Tibial artery (tissue), 4 donors: ENCODE data around the gene OSBP.

Experiments used
- DNase-seq, 2 donors: peaks; one replicate each; pipeline ENCODE4 v3.0.0-alpha.2; 2019
- H3K27ac ChIP-seq, 2 donors: fragments of 200-600 bp; sonication (generic) in 1 of 2; 1 replicate in 1 of 2; 2 replicates in 1 of 2; pipeline ENCODE4 v1.5.1; 2018 to 2019; ENCODE audit warnings: mild to moderate bottlenecking in 1 of 2
- H3K27me3 ChIP-seq, 2 donors: fragments of 200-600 bp; sonication (generic) in 1 of 2; one replicate each; pipeline versions ENCODE4 v1.5.1 to v1.6.0; 2016 to 2019
- H3K36me3 ChIP-seq, 3 donors: fragments of 200-600 bp; sonication (generic) in 2 of 3; one replicate each; pipeline ENCODE4 v1.5.1; 2016 to 2019; ENCODE audit warnings: mild to moderate bottlenecking in 2 of 3
- H3K4me1 ChIP-seq, 4 donors: fragments of 200-600 bp; sonication (generic) in 2 of 4; 1 replicate in 3 of 4; 2 replicates in 1 of 4; pipeline ENCODE4 v1.5.1; 2016 to 2019
- H3K4me3 ChIP-seq, 2 donors: fragments of 200-600 bp; sonication (generic) in 1 of 2; 1 replicate in 1 of 2; 2 replicates in 1 of 2; pipeline ENCODE4 v1.5.1; 2018 to 2019; ENCODE audit warnings: mild to moderate bottlenecking in 2 of 2
- H3K9me3 ChIP-seq, 3 donors: fragments of 200-600 bp; sonication (generic) in 1 of 3; one replicate each; pipeline ENCODE4 v1.5.1; 2016 to 2019
- CTCF ChIP-seq, 2 experiments: fragments of 200-600 bp in 1 of 2; fragments of 450-650 bp in 1 of 2; IDR thresholded peaks; one replicate each; pipeline ENCODE4 v1.5.1; 2017 to 2019; ENCODE audit warnings: antibody characterized with exemption in 2 of 2, mild to moderate bottlenecking in 1 of 2, moderate library complexity in 1 of 2
- intact Hi-C: fragments of 100-400 bp; cut with DNase I; formaldehyde crosslinking; loops from one replicate; pipeline ENCODE4 v1.15.0; 2023; ENCODE audit warnings: low total_unique reads

OSBP gene

GRCh38 chr11:59647245-59647980 lies 31.8 kb upstream of the OSBP start:
- no peak for TF ChIP-seq CTCF (IDR thresholded peaks at IDR 0.05)
- peaks cover 76 to 88% (median 79%) of the 10 kb centered on the region in 3 donors for H3K36me3 ChIP-seq

GRCh38 chr11:59644528-59644927 lies 29.0 kb upstream of the OSBP start:
- Histone ChIP-seq H3K36me3 (peaks cover 75 to 88% (median 78%) of the 10 kb centered on the region in 3 donors), H3K9me3 (no peaks in the 10 kb centered on the region), H3K4me1 (no peaks in the 10 kb centered on the region), H3K27me3 (no peaks in the 10 kb centered on the region), H3K27ac (no peak overlapping the region), H3K4me3 (no peak overlapping the region)
- no peak for DNase-seq
- intact Hi-C loops = no loop called here
- no peak for TF ChIP-seq CTCF (IDR thresholded peaks at IDR 0.05)

More at GRCh38 chr11:59647245-59647980, 31.8 kb upstream of the OSBP start:
- no peak for DNase-seq
- Histone ChIP-seq H3K4me1 (no peaks in the 10 kb centered on the region), H3K4me3 (no peak overlapping the region), H3K9me3 (no peaks in the 10 kb centered on the region), H3K27me3 (no peaks in the 10 kb centered on the region), H3K27ac (no peak overlapping the region)
- intact Hi-C loops = no loop called here

GRCh38 chr11:59643390-59643789 lies 27.8 kb upstream of the OSBP start:
- Histone ChIP-seq H3K4me3 (no peak overlapping the region), H3K9me3 (no peaks in the 10 kb centered on the region), H3K27ac (no peak overlapping the region), H3K36me3 (peaks cover 76 to 88% (median 78%) of the 10 kb centered on the region in 3 donors), H3K27me3 (no peaks in the 10 kb centered on the region), H3K4me1 (no peaks in the 10 kb centered on the region)
- TF ChIP-seq CTCF (IDR thresholded peaks at IDR 0.05) = no peak
- no peak for DNase-seq
- intact Hi-C loops = no loop called here

- no peak for TF ChIP-seq CTCF (IDR thresholded peaks at IDR 0.05)
- intact Hi-C loops = no loop called here
- no peak for DNase-seq
- peaks cover 72 to 88% (median 76%) of the 10 kb centered on the region in 3 donors for H3K36me3 ChIP-seq
- no peaks in the 10 kb centered on the region for H3K27me3 ChIP-seq
- H3K4me3 ChIP-seq = no peak overlapping the region
- H3K9me3 ChIP-seq = no peaks in the 10 kb centered on the region
- no peak overlapping the region for H3K27ac ChIP-seq
- no peaks in the 10 kb centered on the region for H3K4me1 ChIP-seq
Observed at GRCh38 chr11:59641156-59641555, 25.6 kb upstream of the OSBP start.

GRCh38 chr11:59630493-59630892 lies 14.9 kb upstream of the OSBP start:
- intact Hi-C loops = no loop called here
- H3K9me3 ChIP-seq = no peaks in the 10 kb centered on the region
- no peak for DNase-seq
- no peak overlapping the region for H3K4me3 ChIP-seq
- no peak overlapping the region for H3K27ac ChIP-seq
- H3K36me3 ChIP-seq = peaks cover 1 to 19% (median 7%) of the 10 kb centered on the region in 3 donors
- H3K4me1 ChIP-seq = peaks cover 0 to 4% (median 0%) of the 10 kb centered on the region in 4 donors
- no peak for TF ChIP-seq CTCF (IDR thresholded peaks at IDR 0.05)
- no peaks in the 10 kb centered on the region for H3K27me3 ChIP-seq
